DOHH2 (cell line): ENCODE results near the gene MAP2K6.

Experiments
- CTCF ChIP-seq: fragments of 200-600 bp; sonication (generic); IDR thresholded peaks from one replicate; pipeline ENCODE4 v1.5.1; 2014; ENCODE audit warnings: antibody characterized with exemption, mild to moderate bottlenecking, low read depth, low read length; ENCODE audit not compliant: poor library complexity, severe bottlenecking
- EZH2phosphoT487 ChIP-seq: fragments of 200-600 bp; sonication (generic); IDR thresholded peaks from 2 replicates; pipeline ENCODE4 v1.6.1; 2017; ENCODE audit warnings: borderline replicate concordance, mild to moderate bottlenecking, antibody characterized with exemption, low read length, moderate library complexity, mixed read lengths

- TF ChIP-seq CTCF (no peak), EZH2phosphoT487 (no peak)
These were observed 23.5 kb upstream of the MAP2K6 start for GRCh38 chr17:69390795-69391501.
